Measurements from ENCODE around the gene HCAR3. TPM values are rescaled to one million over a fixed set of nuclear protein-coding genes. Genes with fewer than 3 reads are reported as not detected.
A peak's percentile ranks its signal among the peaks of the same experiment; 100 is the strongest.
"Not testable (repeated sequence)": the region's sequence is repeated elsewhere in the genome, so short reads cannot be mapped to it uniquely, and the experiment has no call there.

Gene HCAR3
- 0.54 TPM for total RNA-seq
- long read RNA-seq, result 0 reads

- intact Hi-C loops (cut with DNase I), result not testable (repeated sequence)
- peak; percentile 86 for DNase-seq (ENCODE audit: low spot score)
Measured at GRCh38 chr12:122716658-122717057, at the start of gene HCAR3. Gene HCAR3, minus strand, starts transcription at chr12:122716811. Its CDS starts 74 bp downstream, at chr12:122716737.

- DNase-seq (ENCODE audit: low spot score), result no peak
- intact Hi-C loops (cut with DNase I), result no loop called here
Measured at GRCh38 chr12:122757568-122757967, 41.0 kb upstream of the HCAR3 start.

- no peak for DNase-seq (ENCODE audit: low spot score)
- intact Hi-C loops (cut with DNase I), result loop anchor here (5.0 kb wide), 1 partner anchor 227 kb away; the partner anchor contains the start of genes KNTC1 and RSRC2
Measured at GRCh38 chr12:122754790-122755189, 38.2 kb upstream of the HCAR3 start.

- intact Hi-C loops (cut with DNase I), result loop anchor here (2.0 to 5.0 kb wide), 2 partner anchors 116 to 226 kb away; partner anchors contain the start of genes KNTC1 and RSRC2
- no peak for DNase-seq (ENCODE audit: low spot score)
Measured at GRCh38 chr12:122753319-122753650, 36.7 kb upstream of the HCAR3 start.

DNA sequence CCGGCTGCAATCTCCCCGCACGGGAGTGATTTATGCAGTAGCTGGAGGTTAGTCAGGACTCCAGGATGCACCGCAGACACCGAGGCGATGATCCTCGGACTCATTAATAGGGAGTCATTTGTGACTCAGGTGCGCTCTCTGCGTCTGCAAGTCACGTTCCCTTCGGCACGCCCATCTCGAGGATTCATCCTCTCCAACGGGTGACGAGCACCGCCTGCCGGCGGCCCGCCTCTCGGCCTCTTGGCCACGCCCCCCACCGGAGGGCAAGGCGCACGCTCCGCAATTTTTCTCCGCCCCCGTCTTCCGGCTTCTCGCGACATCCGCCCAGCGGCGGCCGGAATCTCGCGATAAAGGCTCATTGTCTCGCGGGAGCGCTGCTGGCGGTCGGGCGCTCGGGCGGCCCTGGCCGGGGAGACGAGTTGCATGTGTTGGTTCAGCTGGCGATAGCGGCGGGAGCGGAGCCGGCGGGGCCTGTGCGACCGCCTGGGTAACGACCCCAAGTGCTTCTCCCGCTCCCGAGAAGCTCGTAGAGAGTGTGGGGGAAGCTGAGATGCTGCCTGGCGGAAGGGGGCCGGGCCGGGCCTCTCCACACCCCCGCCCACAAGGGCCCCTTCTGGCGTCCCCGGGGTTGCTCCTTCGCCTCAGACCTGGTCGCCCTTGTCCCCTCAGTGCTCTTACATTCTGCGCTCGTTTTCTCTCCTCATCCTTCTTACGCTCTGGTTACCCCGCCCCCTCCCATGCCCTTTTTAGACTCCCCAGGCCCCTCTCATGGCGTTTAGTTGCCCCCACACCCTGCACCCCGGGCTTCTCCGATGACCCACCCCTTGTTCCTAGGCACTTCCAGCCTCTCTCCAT lies 36.1 kb upstream of the HCAR3 start, which contains the start of gene DENR:
DENR (plus strand) TSS at position 361 of the 855 bp plus-strand sequence. CDS start 878 bp downstream, outside the sequence.
- intact Hi-C loops (cut with DNase I), result loop anchor here (2.0 to 5.0 kb wide), 2 partner anchors 116 to 225 kb away; partner anchors contain the start of genes KNTC1 and RSRC2

DNA sequence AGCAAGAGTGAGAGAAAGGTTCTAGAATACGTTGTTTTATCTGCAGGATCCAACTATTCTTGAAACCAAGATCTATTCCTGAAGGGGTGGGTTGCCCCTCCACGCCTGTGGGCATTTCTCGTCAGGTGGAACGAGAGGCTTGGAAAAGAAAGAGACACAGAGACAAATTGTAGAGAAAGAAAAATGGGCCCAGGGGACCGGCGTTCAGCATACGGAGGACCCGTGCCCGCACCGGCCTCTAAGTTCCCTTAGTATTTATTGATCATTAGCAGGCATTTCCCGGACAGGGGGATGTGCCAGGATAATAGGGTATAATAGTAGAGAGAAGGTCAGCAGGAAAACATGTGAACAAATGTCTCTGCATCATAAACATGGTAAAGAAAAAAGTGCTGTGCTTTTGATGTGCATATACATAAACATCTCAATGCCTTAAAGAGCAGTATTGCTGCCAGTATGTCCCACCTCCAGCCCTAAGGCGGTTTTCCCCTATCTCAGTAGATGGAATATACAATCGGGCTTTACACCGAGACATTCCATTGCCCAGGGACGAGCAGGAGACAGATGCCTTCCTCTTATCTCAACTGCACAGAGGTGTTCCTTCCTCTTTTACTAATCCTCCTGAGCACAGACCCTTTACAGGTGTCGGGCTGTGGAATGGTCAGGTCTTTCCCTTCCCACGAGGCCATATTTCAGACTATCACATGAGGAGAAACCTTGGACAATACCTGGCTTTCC lies 34.3 kb upstream of the HCAR3 start:
- DNase-seq (ENCODE audit: low spot score), result not testable (repeated sequence)
- intact Hi-C loops (cut with DNase I), result loop anchor here (5.0 kb wide), 1 partner anchor 224 kb away; the partner anchor contains the start of genes KNTC1 and RSRC2

More for the DNA sequence above, 36.1 kb upstream of the HCAR3 start, which contains the start of gene DENR:
- peak; percentile 99 for DNase-seq (ENCODE audit: low spot score)

GRCh38 chr12:122749569-122750332 lies 33.1 kb upstream of the HCAR3 start:
- DNase-seq (ENCODE audit: low spot score), result no peak
- intact Hi-C loops (cut with DNase I), result loop anchor here (5.0 kb wide), 1 partner anchor 222 kb away; the partner anchor contains the start of genes KNTC1 and RSRC2

- DNase-seq (ENCODE audit: low spot score), result no peak
- intact Hi-C loops (cut with DNase I), result no loop called here
Measured at GRCh38 chr12:122747224-122748135, 30.9 kb upstream of the HCAR3 start.

DNA sequence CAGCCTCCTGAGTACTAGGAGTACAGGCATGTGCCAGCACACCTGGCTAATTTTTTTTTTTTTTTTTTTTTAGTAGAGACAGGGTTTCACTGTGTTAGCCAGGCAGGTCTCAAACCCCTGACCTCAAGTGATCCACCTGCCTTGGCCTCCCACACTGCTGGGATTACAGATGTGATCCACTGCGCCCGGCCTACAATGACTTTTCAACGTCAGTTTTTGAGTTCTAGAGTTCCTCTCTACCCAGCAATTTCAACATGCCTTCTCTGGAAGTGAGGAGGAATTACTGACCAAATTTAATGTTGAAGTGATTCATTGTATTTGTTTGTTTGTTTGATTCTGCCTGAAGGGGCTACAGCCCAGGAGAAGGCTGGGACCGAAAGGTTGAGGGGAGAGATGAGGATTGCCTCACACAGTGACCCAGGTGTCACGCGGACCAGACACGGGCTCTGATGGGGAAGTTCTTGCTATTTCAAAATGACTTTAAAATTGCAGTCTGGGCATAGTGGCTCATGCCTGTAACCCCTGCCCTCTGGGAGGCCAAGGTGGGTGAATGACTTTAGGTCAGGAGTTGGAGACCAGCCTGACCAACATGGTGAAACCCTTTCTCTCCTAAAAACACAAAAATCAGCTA lies 27.4 kb upstream of the HCAR3 start:
- DNase-seq (ENCODE audit: low spot score), result peak; percentile 86
- intact Hi-C loops (cut with DNase I), result no loop called here

GRCh38 chr12:122740351-122740750 lies 23.7 kb upstream of the HCAR3 start:
- no peak for DNase-seq (ENCODE audit: low spot score)
- intact Hi-C loops (cut with DNase I), result no loop called here

DNA sequence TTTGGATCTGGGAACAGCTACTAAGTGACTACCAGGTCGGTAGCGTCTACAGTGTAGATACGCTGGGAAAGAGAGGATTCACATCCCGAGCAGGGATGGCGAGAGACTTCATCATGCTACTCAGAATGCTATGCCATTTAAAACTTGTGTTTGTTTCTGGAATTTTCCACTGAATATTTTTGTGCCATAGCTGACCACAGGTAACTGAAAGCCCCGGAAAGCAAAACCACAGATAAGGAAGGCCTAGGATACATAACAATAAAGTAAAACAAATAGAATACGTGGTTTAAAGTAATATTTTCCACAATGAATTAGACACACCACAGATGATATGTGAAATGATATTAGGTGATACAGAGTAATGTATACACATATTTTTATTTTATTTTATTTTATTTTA lies 22.0 kb upstream of the HCAR3 start:
- intact Hi-C loops (cut with DNase I), result no loop called here
- DNase-seq (ENCODE audit: low spot score), result no peak

- DNase-seq (ENCODE audit: low spot score), result no peak
- intact Hi-C loops (cut with DNase I), result no loop called here
Measured at GRCh38 chr12:122732611-122733010, 16.0 kb upstream of the HCAR3 start.

DNA sequence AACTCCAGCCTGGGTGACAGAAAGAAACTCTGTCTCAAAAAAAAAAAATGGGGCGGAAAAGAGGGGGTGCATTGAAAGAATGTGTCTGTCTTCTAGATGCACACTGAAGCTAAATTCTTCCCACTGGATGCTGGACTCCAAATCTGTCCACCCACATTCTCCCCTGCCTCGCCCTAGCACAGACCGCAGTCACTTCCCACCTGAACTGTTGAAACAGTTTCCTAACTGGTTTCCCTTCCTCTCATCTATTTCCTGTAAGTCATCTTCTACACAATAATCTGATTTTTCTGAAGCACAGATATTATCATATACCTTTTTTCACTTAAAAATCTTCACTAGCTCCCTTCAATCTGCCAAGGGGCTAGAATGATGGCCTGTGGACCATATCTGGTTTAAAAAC lies 15.6 kb upstream of the HCAR3 start:
- DNase-seq (ENCODE audit: low spot score), result no peak
- intact Hi-C loops (cut with DNase I), result no loop called here

DNA sequence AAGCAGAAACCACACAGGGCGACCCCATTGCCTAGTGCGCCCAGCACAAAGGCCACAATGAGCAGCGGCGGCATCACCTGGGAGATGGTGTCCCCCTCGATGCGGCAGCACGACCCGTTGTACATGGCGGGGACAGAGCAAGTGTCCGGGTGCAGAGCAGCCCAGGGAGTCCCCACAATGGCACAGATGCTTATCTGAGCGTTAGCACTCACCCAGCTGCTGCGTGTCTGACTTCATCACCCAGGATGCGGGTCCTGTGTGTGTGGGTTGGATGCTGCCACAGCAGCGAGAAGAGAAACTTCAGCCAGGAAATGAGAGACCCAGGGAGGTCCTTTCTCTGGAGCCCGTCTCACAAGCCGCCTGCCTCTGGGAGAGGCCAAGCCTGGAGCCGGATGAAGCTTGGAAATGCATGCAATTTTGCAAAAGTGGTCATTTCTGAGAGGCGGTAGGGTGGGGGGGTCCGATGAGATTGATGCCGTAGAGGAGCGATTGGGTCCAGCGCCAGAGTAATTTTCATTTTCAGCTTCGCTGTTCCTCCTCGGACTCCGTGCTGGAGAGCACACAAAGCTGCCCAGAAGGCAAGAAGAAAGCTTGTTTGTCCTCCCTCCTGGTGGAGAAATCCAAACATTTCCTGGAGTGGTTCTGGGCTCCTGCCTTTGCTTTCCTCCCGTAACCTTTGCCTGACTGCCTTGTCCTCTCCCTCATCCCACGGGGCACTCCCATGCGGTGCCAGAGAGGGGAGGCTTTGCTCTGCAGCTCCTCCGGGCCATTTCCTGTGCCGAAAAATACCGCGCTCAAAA lies 13.8 kb upstream of the HCAR3 start, which contains the start of gene HCAR1:
HCAR1 (minus strand) TSS at position 630 of the 800 bp plus-strand sequence; CDS start at position 125, 505 bp downstream.
- intact Hi-C loops (cut with DNase I), result no loop called here
- DNase-seq (ENCODE audit: low spot score), result no peak

GRCh38 chr12:122729583-122730214 lies 13.1 kb upstream of the HCAR3 start:
- intact Hi-C loops (cut with DNase I), result no loop called here
- no peak for DNase-seq (ENCODE audit: low spot score)

DNA sequence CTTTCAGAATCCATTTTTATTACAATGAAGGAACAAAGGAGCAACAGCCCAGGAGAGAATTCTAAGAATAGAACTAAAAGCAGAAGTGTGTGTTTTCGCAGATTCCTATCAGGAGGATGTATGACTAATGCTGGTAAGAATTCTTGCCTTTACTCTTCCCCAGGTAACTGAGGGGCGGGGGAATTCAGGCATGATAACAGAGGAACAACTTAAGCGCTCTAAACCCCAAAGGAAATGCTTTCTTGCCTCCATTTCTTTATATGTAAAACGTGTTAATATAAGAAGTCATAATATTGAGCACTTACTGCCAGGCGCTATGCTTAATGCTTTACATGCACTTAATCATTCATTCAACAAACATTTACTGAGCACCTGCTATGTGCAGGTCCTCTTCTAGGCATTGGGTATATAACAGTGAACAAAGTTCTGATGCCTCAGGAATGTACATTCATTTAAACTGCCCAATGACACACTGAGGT lies 9.5 kb upstream of the HCAR3 start:
- DNase-seq (ENCODE audit: low spot score), result no peak
- intact Hi-C loops (cut with DNase I), result no loop called here

Data from cardiac septum (tissue), 1 donor.